ENCODE measurements around the gene CDKN1A. TPM values are rescaled to one million over a fixed set of nuclear protein-coding genes. Genes with fewer than 3 reads are reported as not detected.

CDKN1A gene
- total and polyA plus RNA-seq, 9 of the 15 experiments (the other 6 are each of a cell fraction or from before 2014, with no cell fraction given): 0.25 to 8.1 (median 5.1) TPM

DNA sequence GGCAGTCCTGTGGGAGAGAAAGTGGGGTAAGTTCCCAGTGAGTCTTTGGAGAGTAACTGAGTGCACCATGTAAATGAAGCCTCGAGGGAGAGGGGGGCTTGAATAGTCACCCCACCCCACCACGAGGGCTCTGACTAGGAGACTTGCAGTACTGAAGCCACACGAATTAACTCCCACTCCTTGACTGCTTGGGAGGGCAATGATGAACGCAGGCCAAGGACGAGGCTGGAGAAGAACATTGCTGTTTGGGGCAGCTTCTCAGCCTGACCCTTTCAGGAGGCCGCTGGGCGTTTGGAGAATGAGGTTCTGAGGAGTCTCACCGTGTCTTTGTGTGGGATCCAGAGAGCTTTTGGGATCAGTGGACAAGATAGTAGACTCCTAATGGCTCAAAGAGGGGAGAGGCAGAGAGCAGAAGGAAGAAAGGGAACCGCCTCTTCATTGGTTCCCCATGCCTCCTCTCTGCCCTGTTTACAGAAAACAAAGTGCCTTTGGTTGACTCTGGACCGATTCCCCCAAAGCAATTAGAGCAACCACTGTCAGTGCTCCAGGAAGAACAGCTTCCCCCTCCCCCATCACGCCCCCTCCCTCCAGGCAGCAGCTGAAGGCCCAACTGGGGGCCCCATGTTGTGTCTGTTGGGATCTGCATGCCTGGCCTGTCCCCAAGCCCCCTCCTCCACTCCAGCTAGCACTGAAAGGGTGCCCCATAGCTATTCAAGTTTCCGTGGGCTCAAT lies 41.7 kb upstream of the CDKN1A start:
- no peak overlapping the region for H3K4me2 ChIP-seq (ENCODE audit: insufficient read depth, low read length)
- no peaks in the 10 kb centered on the region for H3K79me2 ChIP-seq (ENCODE audit: control insufficient read depth, insufficient read depth, low read length)
- ChIA-PET CTCF (ENCODE audit: low intra/inter-chr PET ratio) (no interaction called here), POLR2A (interaction anchor here (1.8 kb wide), 1 partner anchor 29 kb away, joined by 6 read pairs; no protein-coding TSS in a partner anchor)
- H3K9me1 ChIP-seq (ENCODE audit: control insufficient read depth, insufficient read depth, low read length): no peaks in the 10 kb centered on the region
- no peak overlapping the region for H3K27ac ChIP-seq (ENCODE audit: extremely low read depth, low read depth, low read length)
- H3K27me3 ChIP-seq (ENCODE audit: control insufficient read depth in 2 of 2, insufficient read depth in 2 of 2, low read length in 2 of 2): peaks cover 16 to 21% of the 10 kb centered on the region in 2 experiments
- H3K4me1 ChIP-seq (replicated peaks in 1 of 2; ENCODE audit: control insufficient read depth in 2 of 2, insufficient read depth in 2 of 2, low read length in 2 of 2): no peaks in the 10 kb centered on the region; a peak in 2 of 5 replicates
- H3K9me3 ChIP-seq (replicated peaks; ENCODE audit: control insufficient read depth, insufficient read depth, low read depth, low read length): no peaks in the 10 kb centered on the region
- no TSS peak for BruUV-seq (replicated peaks)
- H3K9ac ChIP-seq (ENCODE audit: insufficient read depth in 1 of 2, low read depth in 2 of 2, low read length in 2 of 2): no peak overlapping the region
- no peaks in the 10 kb centered on the region for H3K36me3 ChIP-seq (ENCODE audit: control insufficient read depth, insufficient read depth, low read length)
- DNase-seq (ENCODE audit: extremely low read depth in 1 of 4, low spot score in 3 of 4) (no peak), ATAC-seq (no peak), FAIRE-seq (no peak)
- no peak overlapping the region for H3K4me3 ChIP-seq
- H2AFZ ChIP-seq (ENCODE audit: low read depth, low read length): no peak overlapping the region
- 0 out of 2 replicates have a peak, but pooled peaks cover 4% of the 10 kb centered on the region for H4K20me1 ChIP-seq (replicated peaks; ENCODE audit: control insufficient read depth, insufficient read depth, low read length)
- intact Hi-C loops (cut with micrococcal nuclease) (no loop called here), in situ Hi-C loops (cut with MboI) (no loop called here)
- 4% methylated on average over 12 of the region's 12 CpGs for WGBS (ENCODE audit: insufficient coverage, low coverage, missing lambda C conversion rate)
- TF ChIP-seq, protein P1, sequence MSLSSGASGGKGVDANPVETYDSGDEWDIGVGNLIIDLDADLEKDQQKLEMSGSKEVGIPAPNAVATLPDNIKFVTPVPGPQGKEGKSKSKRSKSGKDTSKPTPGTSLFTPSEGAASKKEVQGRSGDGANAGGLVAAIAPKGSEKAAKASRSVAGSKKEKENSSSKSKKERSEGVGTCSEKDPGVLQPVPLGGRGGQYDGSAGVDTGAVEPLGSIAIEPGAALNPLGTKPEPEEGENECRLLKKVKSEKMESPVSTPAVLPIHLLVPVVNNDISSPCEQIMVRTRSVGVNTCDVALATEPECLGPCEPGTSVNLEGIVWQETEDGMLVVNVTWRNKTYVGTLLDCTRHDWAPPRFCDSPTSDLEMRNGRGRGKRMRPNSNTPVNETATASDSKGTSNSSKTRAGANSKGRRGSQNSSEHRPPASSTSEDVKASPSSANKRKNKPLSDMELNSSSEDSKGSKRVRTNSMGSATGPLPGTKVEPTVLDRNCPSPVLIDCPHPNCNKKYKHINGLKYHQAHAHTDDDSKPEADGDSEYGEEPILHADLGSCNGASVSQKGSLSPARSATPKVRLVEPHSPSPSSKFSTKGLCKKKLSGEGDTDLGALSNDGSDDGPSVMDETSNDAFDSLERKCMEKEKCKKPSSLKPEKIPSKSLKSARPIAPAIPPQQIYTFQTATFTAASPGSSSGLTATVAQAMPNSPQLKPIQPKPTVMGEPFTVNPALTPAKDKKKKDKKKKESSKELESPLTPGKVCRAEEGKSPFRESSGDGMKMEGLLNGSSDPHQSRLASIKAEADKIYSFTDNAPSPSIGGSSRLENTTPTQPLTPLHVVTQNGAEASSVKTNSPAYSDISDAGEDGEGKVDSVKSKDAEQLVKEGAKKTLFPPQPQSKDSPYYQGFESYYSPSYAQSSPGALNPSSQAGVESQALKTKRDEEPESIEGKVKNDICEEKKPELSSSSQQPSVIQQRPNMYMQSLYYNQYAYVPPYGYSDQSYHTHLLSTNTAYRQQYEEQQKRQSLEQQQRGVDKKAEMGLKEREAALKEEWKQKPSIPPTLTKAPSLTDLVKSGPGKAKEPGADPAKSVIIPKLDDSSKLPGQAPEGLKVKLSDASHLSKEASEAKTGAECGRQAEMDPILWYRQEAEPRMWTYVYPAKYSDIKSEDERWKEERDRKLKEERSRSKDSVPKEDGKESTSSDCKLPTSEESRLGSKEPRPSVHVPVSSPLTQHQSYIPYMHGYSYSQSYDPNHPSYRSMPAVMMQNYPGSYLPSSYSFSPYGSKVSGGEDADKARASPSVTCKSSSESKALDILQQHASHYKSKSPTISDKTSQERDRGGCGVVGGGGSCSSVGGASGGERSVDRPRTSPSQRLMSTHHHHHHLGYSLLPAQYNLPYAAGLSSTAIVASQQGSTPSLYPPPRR (CRISPR knock-in tag; IDR thresholded peaks at IDR 0.05; ENCODE audit: borderline replicate concordance): no peak
- TF ChIP-seq, protein P2, sequence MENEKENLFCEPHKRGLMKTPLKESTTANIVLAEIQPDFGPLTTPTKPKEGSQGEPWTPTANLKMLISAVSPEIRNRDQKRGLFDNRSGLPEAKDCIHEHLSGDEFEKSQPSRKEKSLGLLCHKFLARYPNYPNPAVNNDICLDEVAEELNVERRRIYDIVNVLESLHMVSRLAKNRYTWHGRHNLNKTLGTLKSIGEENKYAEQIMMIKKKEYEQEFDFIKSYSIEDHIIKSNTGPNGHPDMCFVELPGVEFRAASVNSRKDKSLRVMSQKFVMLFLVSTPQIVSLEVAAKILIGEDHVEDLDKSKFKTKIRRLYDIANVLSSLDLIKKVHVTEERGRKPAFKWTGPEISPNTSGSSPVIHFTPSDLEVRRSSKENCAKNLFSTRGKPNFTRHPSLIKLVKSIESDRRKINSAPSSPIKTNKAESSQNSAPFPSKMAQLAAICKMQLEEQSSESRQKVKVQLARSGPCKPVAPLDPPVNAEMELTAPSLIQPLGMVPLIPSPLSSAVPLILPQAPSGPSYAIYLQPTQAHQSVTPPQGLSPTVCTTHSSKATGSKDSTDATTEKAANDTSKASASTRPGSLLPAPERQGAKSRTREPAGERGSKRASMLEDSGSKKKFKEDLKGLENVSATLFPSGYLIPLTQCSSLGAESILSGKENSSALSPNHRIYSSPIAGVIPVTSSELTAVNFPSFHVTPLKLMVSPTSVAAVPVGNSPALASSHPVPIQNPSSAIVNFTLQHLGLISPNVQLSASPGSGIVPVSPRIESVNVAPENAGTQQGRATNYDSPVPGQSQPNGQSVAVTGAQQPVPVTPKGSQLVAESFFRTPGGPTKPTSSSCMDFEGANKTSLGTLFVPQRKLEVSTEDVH (IDR thresholded peaks at IDR 0.05; ENCODE audit: low read depth, partially characterized antibody): no peak
- no peak for TF ChIP-seq ZNF140 (CRISPR knock-in tag; IDR thresholded peaks at IDR 0.05)
- TF ChIP-seq, protein P3, sequence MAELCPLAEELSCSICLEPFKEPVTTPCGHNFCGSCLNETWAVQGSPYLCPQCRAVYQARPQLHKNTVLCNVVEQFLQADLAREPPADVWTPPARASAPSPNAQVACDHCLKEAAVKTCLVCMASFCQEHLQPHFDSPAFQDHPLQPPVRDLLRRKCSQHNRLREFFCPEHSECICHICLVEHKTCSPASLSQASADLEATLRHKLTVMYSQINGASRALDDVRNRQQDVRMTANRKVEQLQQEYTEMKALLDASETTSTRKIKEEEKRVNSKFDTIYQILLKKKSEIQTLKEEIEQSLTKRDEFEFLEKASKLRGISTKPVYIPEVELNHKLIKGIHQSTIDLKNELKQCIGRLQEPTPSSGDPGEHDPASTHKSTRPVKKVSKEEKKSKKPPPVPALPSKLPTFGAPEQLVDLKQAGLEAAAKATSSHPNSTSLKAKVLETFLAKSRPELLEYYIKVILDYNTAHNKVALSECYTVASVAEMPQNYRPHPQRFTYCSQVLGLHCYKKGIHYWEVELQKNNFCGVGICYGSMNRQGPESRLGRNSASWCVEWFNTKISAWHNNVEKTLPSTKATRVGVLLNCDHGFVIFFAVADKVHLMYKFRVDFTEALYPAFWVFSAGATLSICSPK (IDR thresholded peaks at IDR 0.05; ENCODE audit: borderline replicate concordance): no peak
- no peak for TF ChIP-seq RBBP5 (IDR thresholded peaks at IDR 0.05; ENCODE audit: borderline replicate concordance, insufficient read depth, low read length, poor library complexity, severe bottlenecking)
- TF ChIP-seq, protein P4, sequence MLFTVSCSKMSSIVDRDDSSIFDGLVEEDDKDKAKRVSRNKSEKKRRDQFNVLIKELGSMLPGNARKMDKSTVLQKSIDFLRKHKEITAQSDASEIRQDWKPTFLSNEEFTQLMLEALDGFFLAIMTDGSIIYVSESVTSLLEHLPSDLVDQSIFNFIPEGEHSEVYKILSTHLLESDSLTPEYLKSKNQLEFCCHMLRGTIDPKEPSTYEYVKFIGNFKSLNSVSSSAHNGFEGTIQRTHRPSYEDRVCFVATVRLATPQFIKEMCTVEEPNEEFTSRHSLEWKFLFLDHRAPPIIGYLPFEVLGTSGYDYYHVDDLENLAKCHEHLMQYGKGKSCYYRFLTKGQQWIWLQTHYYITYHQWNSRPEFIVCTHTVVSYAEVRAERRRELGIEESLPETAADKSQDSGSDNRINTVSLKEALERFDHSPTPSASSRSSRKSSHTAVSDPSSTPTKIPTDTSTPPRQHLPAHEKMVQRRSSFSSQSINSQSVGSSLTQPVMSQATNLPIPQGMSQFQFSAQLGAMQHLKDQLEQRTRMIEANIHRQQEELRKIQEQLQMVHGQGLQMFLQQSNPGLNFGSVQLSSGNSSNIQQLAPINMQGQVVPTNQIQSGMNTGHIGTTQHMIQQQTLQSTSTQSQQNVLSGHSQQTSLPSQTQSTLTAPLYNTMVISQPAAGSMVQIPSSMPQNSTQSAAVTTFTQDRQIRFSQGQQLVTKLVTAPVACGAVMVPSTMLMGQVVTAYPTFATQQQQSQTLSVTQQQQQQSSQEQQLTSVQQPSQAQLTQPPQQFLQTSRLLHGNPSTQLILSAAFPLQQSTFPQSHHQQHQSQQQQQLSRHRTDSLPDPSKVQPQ (CRISPR knock-in tag; IDR thresholded peaks at IDR 0.05; ENCODE audit: borderline replicate concordance): no peak
- no peak for TF ChIP-seq BCL6 (CRISPR knock-in tag; IDR thresholded peaks at IDR 0.05)
- TF ChIP-seq KLF16 (IDR thresholded peaks at IDR 0.05): no peak

All from K562 (cell line).